EL (cell line): ENCODE data around the gene RPL19.
A peak's percentile ranks its signal among the peaks of the same experiment; 100 is the strongest.

Source experiments
- DNase-seq: peaks from one replicate; pipeline ENCODE4 v3.0.0-alpha.2; 2016

Gene RPL19

GRCh38 chr17:39198186-39198566 lies 1.9 kb upstream of the RPL19 start:
- DNase-seq = no peak

DNA sequence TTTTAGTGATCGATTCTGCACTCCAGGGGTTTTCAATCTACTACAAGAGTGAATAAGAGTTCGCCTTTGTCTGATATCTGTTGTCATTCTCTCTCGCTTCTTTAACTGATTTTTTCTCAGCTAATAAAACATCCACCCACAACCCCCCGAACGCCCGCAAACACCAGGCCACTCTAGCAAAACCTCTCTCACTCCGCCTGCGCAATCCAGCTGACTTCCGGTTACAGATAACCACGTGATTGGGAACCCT lies 338 bp upstream of the RPL19 start:
- peak; percentile 94 for DNase-seq

- DNase-seq = no peak
Observed at GRCh38 chr17:39200957-39201510, 951 bp downstream of the RPL19 start.

DNA sequence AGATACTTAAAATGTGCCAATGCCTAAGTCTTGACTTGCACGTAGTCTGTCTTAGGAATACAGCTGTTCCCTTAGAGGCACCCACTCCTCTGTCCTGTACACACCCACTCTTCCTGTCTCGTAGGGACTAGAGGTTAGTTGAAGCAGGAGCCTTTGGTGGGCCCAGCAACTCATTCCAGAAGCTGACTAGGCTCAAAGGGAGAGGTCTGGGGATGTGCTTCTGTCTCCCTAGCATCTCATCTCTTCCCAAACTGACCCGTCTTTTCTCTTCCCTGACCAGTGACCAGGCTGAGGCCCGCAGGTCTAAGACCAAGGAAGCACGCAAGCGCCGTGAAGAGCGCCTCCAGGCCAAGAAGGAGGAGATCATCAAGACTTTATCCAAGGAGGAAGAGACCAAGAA lies 4.2 kb downstream of the RPL19 start:
- DNase-seq = no peak

- no peak for DNase-seq
Observed at GRCh38 chr17:39205112-39205526, 5.0 kb downstream of the RPL19 start.

GRCh38 chr17:39208136-39208535 lies 8.1 kb downstream of the RPL19 start:
- no peak for DNase-seq

GRCh38 chr17:39208893-39209292 lies 8.8 kb downstream of the RPL19 start:
- DNase-seq = no peak

- DNase-seq = peak; percentile 71
Observed at GRCh38 chr17:39209317-39210092, 9.4 kb downstream of the RPL19 start.

GRCh38 chr17:39210093-39210434 lies 10.0 kb downstream of the RPL19 start:
- DNase-seq = no peak

DNA sequence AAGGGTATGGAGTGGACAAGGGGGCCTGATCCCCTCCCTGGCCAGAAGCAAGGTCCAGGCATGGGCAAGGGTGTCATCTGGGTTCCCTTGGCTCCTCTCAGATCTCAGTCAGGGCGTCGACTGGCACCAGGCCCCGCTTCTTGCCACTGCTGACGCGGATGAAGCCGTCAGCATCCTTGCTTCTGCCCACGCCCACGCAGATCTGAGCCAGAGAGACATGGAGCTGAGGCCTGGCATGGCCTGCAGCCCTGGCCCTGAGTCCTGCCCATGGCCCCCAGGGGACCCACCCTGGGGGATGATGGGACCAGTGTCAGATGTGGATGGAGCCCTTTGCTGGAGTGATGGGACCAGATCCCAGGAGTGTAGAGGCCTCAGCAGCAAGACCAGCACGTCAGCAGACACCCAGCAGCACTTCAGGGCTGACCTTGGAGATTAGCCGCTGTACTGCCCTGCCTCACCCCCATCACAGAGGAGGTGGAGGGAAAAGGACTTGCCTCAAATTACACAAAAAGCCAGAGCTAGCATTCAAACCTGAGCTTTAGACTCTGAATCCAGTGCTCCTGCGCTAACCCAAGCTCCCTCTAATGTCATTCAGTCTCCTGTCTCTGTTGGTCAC lies 12.2 kb downstream of the RPL19 start:
- DNase-seq = no peak

GRCh38 chr17:39212841-39213480 lies 12.9 kb downstream of the RPL19 start:
- DNase-seq = no peak

- peak; percentile 62 for DNase-seq
Observed at GRCh38 chr17:39213852-39214251, 13.8 kb downstream of the RPL19 start.

- DNase-seq = no peak
Observed at GRCh38 chr17:39217734-39218369, 17.8 kb downstream of the RPL19 start.

GRCh38 chr17:39218906-39219305 lies 18.8 kb downstream of the RPL19 start:
- DNase-seq = no peak

DNA sequence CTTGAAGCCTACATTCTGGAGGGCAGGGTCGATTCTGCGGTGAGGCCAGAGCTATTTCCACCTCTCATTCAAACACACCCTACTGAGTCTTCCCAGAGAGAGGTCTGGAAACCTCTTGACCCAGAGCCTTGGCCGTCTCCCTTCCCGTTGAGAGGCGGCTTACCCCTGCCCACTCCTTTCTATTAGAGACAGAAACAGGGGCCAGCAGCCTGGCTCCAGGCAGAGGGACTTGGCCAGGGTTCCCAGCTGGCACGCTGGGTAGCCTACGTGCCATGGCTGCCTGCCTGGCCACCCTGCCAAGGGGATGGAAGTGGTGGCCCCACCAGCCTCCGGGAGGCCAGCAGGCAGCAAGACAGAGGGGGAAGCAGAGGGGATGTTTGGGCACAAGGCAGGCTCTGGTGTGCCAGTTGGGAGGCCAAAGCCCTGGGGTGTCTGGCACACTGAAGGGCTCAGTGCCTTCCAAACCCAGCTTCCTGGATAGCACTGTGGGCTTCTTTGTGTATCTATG lies 19.6 kb downstream of the RPL19 start:
- DNase-seq = no peak

- no peak for DNase-seq
Observed at GRCh38 chr17:39221572-39221971, 21.5 kb downstream of the RPL19 start.

- no peak for DNase-seq
Observed at GRCh38 chr17:39222151-39222550, 22.1 kb downstream of the RPL19 start.

DNA sequence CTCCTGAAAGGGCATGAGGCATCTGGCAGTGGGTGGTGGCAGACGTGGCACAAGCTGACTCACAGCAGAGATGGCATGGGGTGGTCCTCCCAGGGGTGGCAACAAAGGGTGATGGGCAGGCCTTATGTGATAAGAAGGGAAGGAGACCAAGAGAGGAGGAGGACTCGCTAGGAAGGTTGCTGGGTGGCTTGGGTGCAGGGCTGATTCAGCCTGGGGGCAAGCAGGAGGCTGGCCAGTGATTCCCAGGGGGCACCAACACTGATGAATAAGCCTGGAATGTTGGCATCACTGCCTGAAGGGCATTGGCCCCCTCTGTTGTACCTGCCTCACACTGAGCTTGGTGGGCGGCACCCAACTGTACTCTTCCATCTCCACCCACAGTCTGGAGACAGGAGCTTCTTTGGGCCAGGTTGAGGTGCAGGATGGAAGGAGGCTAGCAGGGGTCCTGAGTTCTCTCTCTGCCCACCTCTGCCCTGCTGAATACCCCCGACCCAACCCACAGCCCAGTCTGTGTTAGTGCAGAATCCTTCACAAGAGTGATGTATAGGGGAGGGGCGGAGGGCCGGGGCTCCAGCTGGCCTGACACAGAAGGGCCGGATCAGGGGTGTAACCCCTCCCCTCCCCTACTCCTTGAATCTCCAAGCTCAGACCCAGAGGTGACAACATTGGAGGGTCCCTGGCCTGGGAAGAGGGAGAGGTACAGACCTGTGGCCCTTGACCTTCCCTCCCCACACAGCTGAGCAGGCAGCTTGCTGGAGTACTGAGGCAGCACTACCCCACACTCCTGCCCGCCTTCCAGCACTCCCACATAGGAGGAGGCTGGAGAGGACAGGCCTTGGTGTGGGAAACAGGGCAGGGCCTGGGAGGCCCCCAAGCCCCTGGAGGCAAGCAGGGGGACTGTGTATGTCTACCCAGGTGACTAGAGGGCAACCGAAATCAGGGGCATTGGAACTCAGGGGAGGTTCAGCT lies 23.1 kb downstream of the RPL19 start:
- DNase-seq = no peak

- DNase-seq = no peak
Observed at GRCh38 chr17:39223907-39224777, 24.1 kb downstream of the RPL19 start.

DNA sequence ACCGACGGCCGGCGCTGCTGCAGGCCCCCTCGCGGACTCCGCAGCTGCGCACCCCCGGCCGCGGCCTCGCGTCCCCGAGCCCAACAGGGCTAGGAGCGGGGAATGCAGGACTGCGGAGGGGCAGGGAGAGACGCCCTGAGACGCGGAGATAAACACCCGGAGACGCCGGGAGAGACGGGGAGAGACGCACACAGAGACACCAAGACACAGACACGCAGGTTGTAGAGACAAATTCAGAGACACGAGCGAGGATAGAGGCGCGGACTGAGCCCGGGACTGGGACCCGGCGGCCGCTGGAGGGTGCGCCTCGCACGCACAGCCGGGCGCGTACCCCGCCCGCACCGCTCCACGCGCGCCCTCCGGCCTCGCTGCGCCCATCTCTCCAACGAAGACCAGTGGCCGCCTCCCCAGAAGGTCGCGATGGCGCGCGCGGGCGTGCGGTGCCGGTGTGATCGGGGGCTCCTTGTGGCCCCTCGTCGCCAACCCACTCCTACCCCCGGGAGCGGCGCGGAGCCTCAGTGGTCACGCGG lies 24.8 kb downstream of the RPL19 start:
- no peak for DNase-seq

- DNase-seq = no peak
Observed at GRCh38 chr17:39225308-39225958, 25.4 kb downstream of the RPL19 start, which contains the start of gene STAC2. STAC2 (minus strand) TSS chr17:39225945; CDS start chr17:39225502, 443 bp downstream.
